Medulla oblongata (tissue), 1 donor: Measurements from ENCODE around the gene DYNC2H1.
"Not testable (repeated sequence)": the region's sequence is repeated elsewhere in the genome, so short reads cannot be mapped to it uniquely, and the experiment has no call there.

ENCODE experiments used
- DNase-seq: peaks from one replicate; pipeline ENCODE4 v3.0.0-alpha.2; 2015; ENCODE audit errors: extremely low spot score

DYNC2H1 gene

GRCh38 chr11:103141986-103142385, 32.8 kb downstream of the DYNC2H1 start:
- DNase-seq = not testable (repeated sequence)

- no peak for DNase-seq
Observed at GRCh38 chr11:103147627-103148026, 38.4 kb downstream of the DYNC2H1 start.

GRCh38 chr11:103157542-103157941, 48.3 kb downstream of the DYNC2H1 start:
- no peak for DNase-seq

DNA sequence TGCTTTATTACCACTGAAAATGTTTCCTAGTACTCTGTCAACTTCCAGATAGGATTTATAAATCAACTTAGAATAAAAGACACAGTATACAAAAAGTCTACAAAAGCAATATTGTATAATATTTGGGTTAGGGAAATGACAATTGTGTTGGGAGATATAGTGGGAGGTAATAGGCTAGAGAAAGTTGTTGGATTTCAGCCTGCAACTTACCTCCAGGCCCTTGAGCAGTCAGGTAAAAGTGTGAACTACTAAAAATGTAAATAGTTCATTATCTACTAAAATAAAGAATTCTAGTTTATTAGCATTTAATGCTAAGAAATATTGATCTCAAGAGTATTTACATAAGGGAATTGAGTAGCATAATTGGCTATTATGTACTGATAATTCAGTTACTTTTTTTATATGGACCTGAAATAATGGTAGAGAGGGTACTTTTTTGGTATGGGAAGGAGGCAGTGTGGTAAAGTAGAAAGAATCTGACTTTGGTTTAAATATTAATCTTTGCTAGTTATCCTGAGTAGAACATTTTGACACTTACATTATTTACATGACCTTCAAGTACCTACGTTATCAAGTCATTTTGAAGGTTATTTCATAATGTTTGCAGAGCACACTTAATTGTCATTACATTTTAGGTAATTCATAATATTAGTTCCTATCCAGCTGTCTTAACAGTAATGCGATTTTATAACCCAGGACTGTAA, 55.0 kb downstream of the DYNC2H1 start:
- no peak for DNase-seq

DNA sequence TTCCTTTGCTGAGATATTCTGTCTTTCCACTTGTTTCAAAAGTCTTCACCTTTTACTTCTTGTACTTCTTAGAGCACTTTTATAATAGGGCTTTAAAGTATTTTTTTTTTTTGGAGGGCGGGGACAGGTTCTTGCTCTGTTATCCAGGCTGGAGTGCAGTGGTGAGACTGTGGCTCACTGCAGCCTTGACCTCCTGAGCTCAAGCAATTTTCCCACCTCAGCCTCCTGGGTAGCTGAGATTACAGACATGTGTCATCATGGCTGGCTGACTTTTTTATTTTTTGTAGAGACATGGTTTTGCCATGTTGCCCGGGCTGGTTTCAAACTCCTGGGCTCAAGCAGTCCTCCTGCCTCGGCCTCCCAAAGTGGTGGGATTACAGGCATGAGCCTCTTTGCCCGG, 57.9 kb downstream of the DYNC2H1 start:
- no peak for DNase-seq

- DNase-seq = no peak
Observed at GRCh38 chr11:103170865-103171264, 61.6 kb downstream of the DYNC2H1 start.

DNA sequence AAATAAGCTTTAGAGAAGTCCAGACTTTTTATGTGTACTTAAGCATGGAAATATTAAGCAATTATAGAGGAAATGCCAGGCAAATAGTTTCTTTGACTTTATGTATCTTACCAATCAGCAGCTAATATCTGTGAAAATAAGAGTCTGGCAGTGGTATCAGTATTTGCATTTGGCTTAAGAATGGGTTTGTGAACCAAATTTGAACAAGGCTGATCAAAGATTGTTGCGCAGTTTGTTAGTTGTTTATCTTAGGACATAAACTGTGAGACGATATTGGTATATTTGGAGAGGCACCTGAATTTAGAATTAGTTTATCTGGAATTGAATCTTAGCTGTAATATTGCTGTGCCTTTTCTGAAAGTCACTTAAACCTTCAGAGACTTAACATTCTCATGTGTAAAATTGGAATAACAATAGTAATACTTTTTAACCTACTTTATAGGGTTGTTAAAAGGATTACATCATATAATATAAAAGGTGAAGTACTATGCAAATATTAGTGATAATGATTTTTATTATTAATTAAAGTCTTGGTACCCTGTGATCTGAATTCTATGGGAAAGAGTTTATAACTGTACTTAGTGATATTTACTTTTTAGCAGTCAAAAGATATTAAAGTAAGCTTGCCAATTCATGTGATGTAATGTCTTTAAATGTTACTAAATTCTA, 66.4 kb downstream of the DYNC2H1 start:
- no peak for DNase-seq

DNA sequence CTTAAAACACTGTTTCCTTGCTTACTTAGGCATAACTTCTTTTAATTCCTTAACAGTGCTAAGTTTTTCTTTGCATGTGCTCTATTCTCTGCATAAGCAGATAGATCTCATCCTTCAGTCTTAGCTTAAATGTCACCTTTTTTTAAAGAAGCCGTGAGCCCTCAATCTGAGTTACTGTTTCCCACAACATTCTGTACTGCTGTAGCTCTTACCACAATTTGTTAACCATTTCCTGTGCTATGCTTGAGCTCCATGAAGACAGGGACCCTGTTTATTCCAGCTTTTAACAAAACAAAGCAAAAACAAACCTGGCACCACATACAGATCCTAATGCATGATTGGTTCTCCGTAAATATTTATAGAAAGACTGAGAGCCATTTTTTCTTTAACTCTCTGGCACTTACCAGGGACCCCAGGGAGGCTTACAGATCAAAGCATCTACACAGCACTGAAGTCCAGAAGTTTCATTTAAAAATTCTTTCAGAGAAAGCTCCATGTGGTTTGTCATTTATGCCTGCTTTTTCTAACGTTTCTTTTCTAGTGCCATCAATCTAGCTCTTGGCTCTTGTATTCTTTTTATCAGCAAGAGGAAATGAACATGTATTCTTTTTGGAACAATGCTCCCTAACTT, 74.9 kb downstream of the DYNC2H1 start:
- no peak for DNase-seq

GRCh38 chr11:103202048-103202651, 92.9 kb downstream of the DYNC2H1 start:
- DNase-seq = peak; percentile 3

DNA sequence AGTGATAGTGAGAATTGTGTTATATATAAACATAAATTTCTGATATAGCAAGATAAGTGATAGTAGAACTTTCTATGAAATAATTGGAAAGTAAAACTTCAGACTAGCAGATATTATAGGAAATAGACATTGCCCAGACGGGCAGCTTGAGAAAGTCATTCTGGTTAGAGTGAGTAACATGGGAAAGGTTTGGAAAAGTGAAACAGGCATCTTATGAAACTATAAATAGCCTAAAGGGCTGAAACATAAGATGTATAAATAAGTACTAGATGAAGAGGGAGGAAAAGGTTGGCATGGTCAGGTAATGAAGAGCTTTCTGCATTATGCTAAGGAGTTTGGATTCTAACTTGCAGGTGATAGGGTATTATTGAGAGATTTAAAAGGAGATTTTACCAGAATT, 101.3 kb downstream of the DYNC2H1 start:
- no peak for DNase-seq

- DNase-seq = no peak
Observed at GRCh38 chr11:103215812-103216211, 106.6 kb downstream of the DYNC2H1 start.

DNA sequence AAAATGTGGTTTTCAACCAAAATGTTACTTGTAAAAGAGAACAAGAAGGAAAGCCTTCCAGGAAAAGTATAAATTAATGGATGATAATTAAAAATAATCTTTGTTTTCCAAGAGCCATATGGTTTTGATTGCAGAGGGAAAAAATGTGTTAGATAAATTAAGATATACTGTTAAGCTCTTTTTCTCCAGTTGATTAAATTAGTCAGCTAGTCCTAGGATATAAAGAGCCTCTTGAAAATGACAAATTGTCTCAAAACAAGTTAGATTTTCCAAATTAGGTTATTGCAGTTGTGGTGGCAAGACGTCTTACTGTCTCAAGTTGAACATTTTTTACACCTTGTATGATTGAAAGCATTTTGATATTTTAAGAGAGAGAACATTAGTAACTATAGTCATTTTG, 110.9 kb downstream of the DYNC2H1 start:
- no peak for DNase-seq

- DNase-seq = peak; percentile 2
Observed at GRCh38 chr11:103222806-103223205, 113.6 kb downstream of the DYNC2H1 start.

DNA sequence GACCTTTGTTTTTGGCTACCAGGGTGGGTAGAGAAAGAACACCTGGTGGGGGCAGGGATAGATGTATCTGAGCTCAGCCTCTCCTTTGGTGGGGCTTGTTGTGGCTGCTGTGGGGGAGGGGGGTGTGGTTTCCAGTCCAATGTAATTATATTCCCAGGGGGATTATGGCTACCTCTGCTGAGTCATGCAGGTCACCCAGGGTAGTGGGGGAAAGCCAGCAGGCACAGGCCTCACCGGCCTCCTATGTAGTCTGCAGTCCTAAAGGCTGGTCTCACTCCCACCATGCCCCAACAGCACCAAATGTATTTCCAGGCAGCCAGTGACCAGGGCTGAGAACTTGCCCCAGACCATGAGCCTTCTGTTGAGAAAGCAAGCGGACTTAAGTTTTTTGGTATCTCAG, 119.6 kb downstream of the DYNC2H1 start:
- no peak for DNase-seq

- no peak for DNase-seq
Observed at GRCh38 chr11:103234974-103235373, 125.7 kb downstream of the DYNC2H1 start.

DNA sequence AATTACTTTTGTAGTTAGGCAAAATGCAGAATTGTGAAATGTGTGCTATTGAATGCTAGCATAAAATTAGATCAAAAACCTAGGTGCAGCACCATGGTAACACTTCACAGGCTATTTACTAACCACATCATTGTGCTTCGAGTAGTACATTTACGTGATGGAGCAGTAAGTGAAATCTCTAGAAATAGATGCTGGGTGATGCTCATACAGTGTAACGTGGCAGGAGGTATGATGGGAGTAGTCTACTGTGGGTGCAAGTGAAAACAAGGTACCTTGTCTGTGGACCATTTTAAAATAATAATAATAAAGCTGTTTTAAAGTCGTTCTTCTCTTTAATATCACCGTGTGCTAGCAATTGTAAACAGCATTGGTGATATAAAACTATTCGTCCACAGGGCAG, 132.3 kb downstream of the DYNC2H1 start:
- no peak for DNase-seq

- DNase-seq = no peak
Observed at GRCh38 chr11:103254123-103254522, 144.9 kb downstream of the DYNC2H1 start.

DNA sequence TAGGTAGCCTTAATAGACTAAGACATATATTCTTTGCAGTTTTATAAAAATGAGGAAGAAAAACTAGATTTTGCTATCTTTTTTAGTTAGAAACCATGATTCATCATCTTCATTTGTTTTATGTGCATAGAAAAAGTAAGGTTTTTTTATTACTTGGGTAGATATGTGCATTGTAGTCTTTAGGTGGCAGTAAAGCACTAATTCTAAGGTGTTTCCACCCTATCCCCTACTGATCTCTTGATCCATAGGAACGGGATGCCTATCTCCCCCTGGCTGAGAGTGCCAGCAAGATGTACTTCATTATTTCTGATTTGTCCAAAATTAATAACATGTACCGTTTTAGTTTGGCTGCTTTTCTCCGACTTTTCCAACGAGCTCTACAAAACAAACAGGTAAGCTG, 148.1 kb downstream of the DYNC2H1 start:
- no peak for DNase-seq

DNA sequence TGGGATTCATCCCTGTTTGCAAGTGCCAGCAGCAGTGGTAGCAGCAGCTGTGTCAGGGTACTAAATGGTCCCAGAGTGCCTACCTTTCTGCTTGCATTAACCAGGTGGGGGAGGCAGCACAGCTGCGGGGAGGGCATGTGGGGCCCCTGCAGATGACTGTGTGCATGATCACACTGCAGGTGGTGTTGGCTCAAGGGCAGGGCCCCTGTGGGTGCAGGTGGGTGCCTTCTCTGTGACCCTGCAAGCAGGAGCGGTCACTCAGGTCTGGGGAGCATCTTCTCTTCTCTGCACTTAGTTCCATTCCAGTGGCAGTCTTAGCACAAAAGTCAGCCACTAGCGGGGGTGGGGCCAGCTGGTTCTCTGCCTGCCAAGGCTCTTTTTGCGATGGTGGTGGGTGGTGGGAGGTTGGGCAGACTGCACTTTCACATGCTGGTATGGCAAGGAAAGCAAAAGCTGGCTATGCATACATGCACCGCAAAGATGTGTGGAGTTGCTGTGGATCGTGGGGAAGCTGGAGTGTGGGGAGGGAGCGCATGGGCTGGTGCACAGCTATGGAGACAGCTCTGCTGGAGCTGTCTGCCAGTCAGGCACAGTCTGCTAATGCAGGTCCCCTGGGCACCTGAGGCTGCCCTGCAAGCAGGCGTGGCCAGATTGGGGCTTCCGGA, 157.1 kb downstream of the DYNC2H1 start:
- no peak for DNase-seq

- no peak for DNase-seq
Observed at GRCh38 chr11:103272876-103273275, 163.7 kb downstream of the DYNC2H1 start.

GRCh38 chr11:103274025-103274424, 164.8 kb downstream of the DYNC2H1 start:
- no peak for DNase-seq

DNA sequence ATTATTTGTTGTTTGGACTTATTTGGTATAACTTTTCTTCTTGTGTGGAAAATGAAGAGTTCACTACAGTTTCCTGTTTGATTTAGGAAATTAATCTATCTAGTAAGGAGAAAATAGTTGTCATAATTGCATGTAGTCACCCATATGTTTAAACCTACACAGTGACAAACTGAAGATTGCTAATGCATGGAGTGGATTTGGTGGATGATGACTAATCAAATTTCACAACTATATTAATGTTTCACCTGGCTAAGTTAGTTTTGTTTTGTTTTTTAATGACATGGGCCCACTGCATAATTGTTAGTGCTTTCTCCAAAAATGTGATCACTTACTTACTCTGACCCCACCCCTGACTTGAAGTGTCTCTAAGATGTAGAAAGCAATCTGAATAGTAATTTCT, 170.6 kb downstream of the DYNC2H1 start:
- DNase-seq = no peak
